ENCODE results near the gene GNAI2. TPM values are rescaled to one million over a fixed set of nuclear protein-coding genes. Genes with fewer than 3 reads are reported as not detected.

Gene GNAI2
- polyA plus RNA-seq, 1 of the 3 experiments (the other 2 are of a cell fraction) = 649 TPM

- DNase-seq = no peak
- no peak overlapping the region for H3K4me3 ChIP-seq (ENCODE audit: low read depth in 2 of 2, low read length in 1 of 2)
- no peaks in the 10 kb centered on the region for H3F3A ChIP-seq (replicated peaks; ENCODE audit: insufficient read depth)
- H3K9me3 ChIP-seq = no peaks in the 10 kb centered on the region
- POLR2A ChIA-PET = interaction anchor here (0.6 kb wide), 1 partner anchor 30 kb away, joined by 3 read pairs; no protein-coding TSS in a partner anchor
- H3K4me2 ChIP-seq = no peak overlapping the region
- no peak overlapping the region for H2AFZ ChIP-seq (ENCODE audit: low read depth)
- WGBS (ENCODE audit: low lambda C conversion rate) = 92% methylated on average over 2 of the region's 4 CpGs
- CTCF ChIA-PET = interaction anchor here (1.5 to 2.2 kb wide), 2 partner anchors 25 to 27 kb away, joined by 3 to 6 read pairs; no protein-coding TSS in a partner anchor
- no peaks in the 10 kb centered on the region for H4K20me1 ChIP-seq (ENCODE audit: insufficient read depth)
- H3K4me1 ChIP-seq (ENCODE audit: control insufficient read depth in 1 of 2, insufficient read depth in 2 of 2, low read depth in 1 of 2, low read length in 1 of 2) = peaks cover 9 to 24% of the 10 kb centered on the region in 2 experiments; a peak in 2 of 4 replicates
- H3K79me2 ChIP-seq (ENCODE audit: insufficient read depth) = peaks cover 28% of the 10 kb centered on the region
- no peak overlapping the region for H3K27ac ChIP-seq (ENCODE audit: low read depth in 2 of 2, low read length in 1 of 2)
- H3K36me3 ChIP-seq (replicated peaks in 1 of 2; ENCODE audit: control insufficient read depth in 1 of 2, insufficient read depth in 2 of 2, low read length in 1 of 2) = peaks cover 3 to 17% of the 10 kb centered on the region in 2 experiments
- no peak overlapping the region for H3K9ac ChIP-seq
- TF ChIP-seq SMC3 (IDR thresholded peaks at IDR 0.05; ENCODE audit: low read depth, low read length) = no peak
- TF ChIP-seq CHD2 (IDR thresholded peaks at IDR 0.05; ENCODE audit: low read length, partially characterized antibody) = no peak
- no peak for TF ChIP-seq GABPA (IDR thresholded peaks at IDR 0.05; ENCODE audit: low read depth)
- TF ChIP-seq PBX3 (IDR thresholded peaks at IDR 0.05) = no peak
- TF ChIP-seq FOXJ3 (CRISPR knock-in tag; IDR thresholded peaks at IDR 0.05) = no peak
- no peak for TF ChIP-seq ELF1 (IDR thresholded peaks at IDR 0.05)
- no peak for TF ChIP-seq TAF1 (IDR thresholded peaks at IDR 0.05; ENCODE audit: borderline replicate concordance, low read depth, low read length)
- no peak for TF ChIP-seq EP300 (IDR thresholded peaks at IDR 0.05; ENCODE audit: borderline replicate concordance in 1 of 2, low read depth in 1 of 2, low read length in 1 of 2)
- TF ChIP-seq ZBTB33 (IDR thresholded peaks at IDR 0.05; ENCODE audit: borderline replicate concordance, low read depth) = no peak
- no peak for TF ChIP-seq RAD21 (IDR thresholded peaks at IDR 0.05; ENCODE audit: low read length)
- TF ChIP-seq NRF1 (IDR thresholded peaks at IDR 0.05; ENCODE audit: low read depth, low read length) = no peak
- TF ChIP-seq YY1 (IDR thresholded peaks at IDR 0.05; ENCODE audit: low read depth) = no peak
- no peak for TF ChIP-seq POLR2AphosphoS5 (IDR thresholded peaks at IDR 0.05; ENCODE audit: low read depth, low read length)
- TF ChIP-seq NFIC (IDR thresholded peaks at IDR 0.05; ENCODE audit: borderline replicate concordance) = no peak
- no peak for TF ChIP-seq CTCF (IDR thresholded peaks at IDR 0.05)
- no peaks in the 10 kb centered on the region for H3K9me2 ChIP-seq
- H3K27me3 ChIP-seq (ENCODE audit: insufficient read depth) = no peaks in the 10 kb centered on the region
These were observed 58.1 kb downstream of the GNAI2 start for GRCh38 chr3:50294089-50294488.
